ENCODE data around the gene TMEM270. TPM values are rescaled to one million over a fixed set of nuclear protein-coding genes. Genes with fewer than 3 reads are reported as not detected.

Gene TMEM270
- total and polyA plus RNA-seq, 2 donors (not counting 1 experiment from before 2014, with no cell fraction given) = not detected

- H3K79me2 ChIP-seq (ENCODE audit: control insufficient read depth, insufficient read depth, low read length) = no peaks in the 10 kb centered on the region
- H3K9me3 ChIP-seq (ENCODE audit: control extremely low read depth in 1 of 3, control insufficient read depth in 2 of 3, insufficient read depth in 1 of 3, low read length in 2 of 3) = no peaks in the 10 kb centered on the region
- Mint-ChIP-seq H3K27ac (no peak overlapping the region), H3K9me3 (ENCODE audit: insufficient read depth) (no peaks in the 10 kb centered on the region), H3K27me3 (no peaks in the 10 kb centered on the region), H3K4me3 (no peak overlapping the region), H3K4me1 (peaks cover 7% of the 10 kb centered on the region)
- H3K27me3 ChIP-seq (replicated peaks in 1 of 4; ENCODE audit: control extremely low read depth in 1 of 4, control insufficient read depth in 3 of 4, insufficient read depth in 4 of 4, low read length in 3 of 4) = no peaks in the 10 kb centered on the region
- H2AFZ ChIP-seq (ENCODE audit: insufficient read depth, low read depth, low read length, poor library complexity, severe bottlenecking) = no peak overlapping the region
- no peak overlapping the region for H3K4me3 ChIP-seq (ENCODE audit: control extremely low read depth in 1 of 5, extremely low read depth in 1 of 5, insufficient read depth in 1 of 5, low read depth in 2 of 5, low read length in 4 of 5)
- no peaks in the 10 kb centered on the region for H4K20me1 ChIP-seq (ENCODE audit: control insufficient read depth, insufficient read depth, low read length, poor library complexity, severe bottlenecking)
- intact Hi-C loops (cut with micrococcal nuclease) = no loop called here
- no peak overlapping the region for H3K9ac ChIP-seq (ENCODE audit: low read length)
- no peak overlapping the region for H3K27ac ChIP-seq (ENCODE audit: low read length in 2 of 2)
- 13% methylated on average over 6 of the region's 6 CpGs for WGBS (ENCODE audit: insufficient coverage)
- TF ChIP-seq, protein P1, sequence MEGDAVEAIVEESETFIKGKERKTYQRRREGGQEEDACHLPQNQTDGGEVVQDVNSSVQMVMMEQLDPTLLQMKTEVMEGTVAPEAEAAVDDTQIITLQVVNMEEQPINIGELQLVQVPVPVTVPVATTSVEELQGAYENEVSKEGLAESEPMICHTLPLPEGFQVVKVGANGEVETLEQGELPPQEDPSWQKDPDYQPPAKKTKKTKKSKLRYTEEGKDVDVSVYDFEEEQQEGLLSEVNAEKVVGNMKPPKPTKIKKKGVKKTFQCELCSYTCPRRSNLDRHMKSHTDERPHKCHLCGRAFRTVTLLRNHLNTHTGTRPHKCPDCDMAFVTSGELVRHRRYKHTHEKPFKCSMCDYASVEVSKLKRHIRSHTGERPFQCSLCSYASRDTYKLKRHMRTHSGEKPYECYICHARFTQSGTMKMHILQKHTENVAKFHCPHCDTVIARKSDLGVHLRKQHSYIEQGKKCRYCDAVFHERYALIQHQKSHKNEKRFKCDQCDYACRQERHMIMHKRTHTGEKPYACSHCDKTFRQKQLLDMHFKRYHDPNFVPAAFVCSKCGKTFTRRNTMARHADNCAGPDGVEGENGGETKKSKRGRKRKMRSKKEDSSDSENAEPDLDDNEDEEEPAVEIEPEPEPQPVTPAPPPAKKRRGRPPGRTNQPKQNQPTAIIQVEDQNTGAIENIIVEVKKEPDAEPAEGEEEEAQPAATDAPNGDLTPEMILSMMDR (IDR thresholded peaks at IDR 0.05) = no peak
- no peak for TF ChIP-seq EZH2 (IDR thresholded peaks at IDR 0.05; ENCODE audit: borderline replicate concordance, insufficient read depth, low read depth, low read length, poor library complexity, severe bottlenecking)
- no peak overlapping the region for H3K4me2 ChIP-seq (replicated peaks; ENCODE audit: low read depth, low read length, poor library complexity, severe bottlenecking)
- DNase-seq = no peak
- ATAC-seq (ENCODE audit: low read depth) = no peak
- POLR2A ChIA-PET = no interaction called here
- CTCF ChIA-PET = no interaction called here
- H3K4me1 ChIP-seq (ENCODE audit: control insufficient read depth in 2 of 2, insufficient read depth in 2 of 2, low read length in 2 of 2) = peaks cover 5 to 14% of the 10 kb centered on the region in 2 donors
- H3K36me3 ChIP-seq (replicated peaks in 1 of 2; ENCODE audit: control extremely low read depth in 1 of 2, control insufficient read depth in 1 of 2, extremely low read depth in 1 of 2, insufficient read depth in 2 of 2, low read length in 1 of 2) = no peaks in the 10 kb centered on the region
These were observed 22.3 kb upstream of the TMEM270 start for GRCh38 chr7:73838642-73839041.

DNA sequence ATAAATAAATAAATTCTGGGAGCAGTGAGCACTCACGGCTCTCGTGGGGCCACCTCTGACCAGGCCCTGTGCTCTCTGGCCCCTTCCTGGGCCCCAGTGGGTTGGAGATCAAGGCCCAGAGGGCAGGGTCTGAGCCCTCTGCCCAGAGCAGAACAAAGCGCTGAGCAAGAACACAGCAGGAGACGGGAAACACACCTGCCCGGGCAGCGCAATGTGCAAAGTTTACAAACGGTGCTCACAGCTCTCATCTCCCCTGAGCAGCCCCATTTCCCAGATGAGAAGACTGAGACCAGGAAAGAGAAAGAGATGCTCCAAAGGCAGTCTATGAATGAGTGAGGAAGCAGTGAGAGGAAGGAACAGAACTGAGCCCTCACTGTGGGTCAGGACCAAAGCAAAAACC is 21.7 kb upstream of the TMEM270 start:
- Histone ChIP-seq H4K20me1 (ENCODE audit: control insufficient read depth, insufficient read depth, low read length, poor library complexity, severe bottlenecking) (no peaks in the 10 kb centered on the region), H3K36me3 (replicated peaks in 1 of 2; ENCODE audit: control extremely low read depth in 1 of 2, control insufficient read depth in 1 of 2, extremely low read depth in 1 of 2, insufficient read depth in 2 of 2, low read length in 1 of 2) (no peaks in the 10 kb centered on the region), H3K4me3 (ENCODE audit: control extremely low read depth in 1 of 5, extremely low read depth in 1 of 5, insufficient read depth in 1 of 5, low read depth in 2 of 5, low read length in 4 of 5) (no peak overlapping the region), H3K27ac (ENCODE audit: low read length in 2 of 2) (no peak overlapping the region), H3K27me3 (replicated peaks in 1 of 4; ENCODE audit: control extremely low read depth in 1 of 4, control insufficient read depth in 3 of 4, insufficient read depth in 4 of 4, low read length in 3 of 4) (no peaks in the 10 kb centered on the region), H2AFZ (ENCODE audit: insufficient read depth, low read depth, low read length, poor library complexity, severe bottlenecking) (no peak overlapping the region), H3K9me3 (ENCODE audit: control extremely low read depth in 1 of 3, control insufficient read depth in 2 of 3, insufficient read depth in 1 of 3, low read length in 2 of 3) (no peaks in the 10 kb centered on the region), H3K4me1 (ENCODE audit: control insufficient read depth in 2 of 2, insufficient read depth in 2 of 2, low read length in 2 of 2) (peaks cover 12 to 20% of the 10 kb centered on the region in 2 donors), H3K4me2 (replicated peaks; ENCODE audit: low read depth, low read length, poor library complexity, severe bottlenecking) (no peak overlapping the region), H3K9ac (ENCODE audit: low read length) (no peak overlapping the region), H3K79me2 (ENCODE audit: control insufficient read depth, insufficient read depth, low read length) (no peaks in the 10 kb centered on the region)
- POLR2A ChIA-PET = interaction anchor here (0.5 kb wide), 1 partner anchor 114 kb away, joined by 4 read pairs; no protein-coding TSS in a partner anchor
- no peak for ATAC-seq (ENCODE audit: low read depth)
- 98% methylated on average over 6 of the region's 7 CpGs for WGBS (ENCODE audit: insufficient coverage)
- Mint-ChIP-seq H3K4me3 (no peak overlapping the region), H3K4me1 (peaks cover 13% of the 10 kb centered on the region), H3K27ac (no peak overlapping the region), H3K27me3 (no peaks in the 10 kb centered on the region), H3K9me3 (ENCODE audit: insufficient read depth) (no peaks in the 10 kb centered on the region)
- no peak for DNase-seq
- TF ChIP-seq EZH2 (IDR thresholded peaks at IDR 0.05; ENCODE audit: borderline replicate concordance, insufficient read depth, low read depth, low read length, poor library complexity, severe bottlenecking) = no peak
- TF ChIP-seq, protein P1 (IDR thresholded peaks at IDR 0.05) = no peak
- CTCF ChIA-PET = interaction anchor here (1.9 kb wide), 1 partner anchor 15 kb away, joined by 5 read pairs; no protein-coding TSS in a partner anchor
- intact Hi-C loops (cut with micrococcal nuclease) = no loop called here

Measured in B cell (primary cell).